ENCODE results near the gene CA11.
A peak's percentile ranks its signal among the peaks of the same experiment; 100 is the strongest.
"Not testable (repeated sequence)": the region's sequence is repeated elsewhere in the genome, so short reads cannot be mapped to it uniquely, and the experiment has no call there.

CA11 gene

DNA sequence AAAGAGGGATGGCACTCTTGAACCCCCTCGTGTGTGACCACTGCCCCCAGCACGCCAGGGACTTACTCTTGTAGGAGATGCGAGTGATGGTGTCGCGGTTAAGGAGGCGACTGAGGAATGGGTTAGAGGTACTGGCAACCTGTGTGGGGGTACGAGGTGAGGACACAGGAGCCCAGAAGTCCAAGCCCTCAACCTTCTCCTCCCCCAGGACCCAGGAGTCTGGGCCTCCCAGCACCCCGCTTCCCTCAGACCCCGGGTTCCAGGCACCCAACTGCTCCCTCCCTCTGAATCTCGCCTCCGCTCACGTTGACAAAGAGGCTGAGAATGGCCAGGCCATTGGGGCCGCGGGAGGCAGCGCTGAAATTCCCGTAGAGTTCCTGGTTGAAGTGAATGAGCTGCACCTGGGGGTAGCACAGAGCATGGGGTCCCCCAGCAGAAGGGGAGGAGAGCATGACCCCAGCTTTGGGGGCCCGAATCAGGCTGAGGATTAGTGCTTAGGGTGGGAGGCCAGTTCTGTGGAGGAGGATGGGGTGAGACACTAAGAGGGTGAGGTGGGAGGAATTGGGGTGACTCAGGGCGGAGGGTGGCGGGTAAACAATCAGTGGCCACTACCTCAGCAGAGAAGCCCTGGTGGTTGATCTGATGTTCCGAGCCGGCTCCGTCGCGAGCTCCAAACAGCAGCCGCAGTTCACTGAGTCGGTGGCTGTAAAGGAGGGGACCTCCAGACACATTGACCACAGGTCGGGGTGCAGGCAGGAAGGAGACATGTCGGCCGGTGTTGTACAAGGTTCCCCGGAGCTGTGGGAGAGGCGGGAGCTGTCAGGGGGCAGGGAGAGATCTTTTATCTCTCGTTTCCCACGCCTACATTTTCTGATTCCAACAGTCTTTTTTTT lies 6.3 kb downstream of the CA11 start:
- no peak for DNase-seq

- DNase-seq: no peak
These were observed 7.1 kb downstream of the CA11 start for GRCh38 chr19:48638831-48639381.

DNA sequence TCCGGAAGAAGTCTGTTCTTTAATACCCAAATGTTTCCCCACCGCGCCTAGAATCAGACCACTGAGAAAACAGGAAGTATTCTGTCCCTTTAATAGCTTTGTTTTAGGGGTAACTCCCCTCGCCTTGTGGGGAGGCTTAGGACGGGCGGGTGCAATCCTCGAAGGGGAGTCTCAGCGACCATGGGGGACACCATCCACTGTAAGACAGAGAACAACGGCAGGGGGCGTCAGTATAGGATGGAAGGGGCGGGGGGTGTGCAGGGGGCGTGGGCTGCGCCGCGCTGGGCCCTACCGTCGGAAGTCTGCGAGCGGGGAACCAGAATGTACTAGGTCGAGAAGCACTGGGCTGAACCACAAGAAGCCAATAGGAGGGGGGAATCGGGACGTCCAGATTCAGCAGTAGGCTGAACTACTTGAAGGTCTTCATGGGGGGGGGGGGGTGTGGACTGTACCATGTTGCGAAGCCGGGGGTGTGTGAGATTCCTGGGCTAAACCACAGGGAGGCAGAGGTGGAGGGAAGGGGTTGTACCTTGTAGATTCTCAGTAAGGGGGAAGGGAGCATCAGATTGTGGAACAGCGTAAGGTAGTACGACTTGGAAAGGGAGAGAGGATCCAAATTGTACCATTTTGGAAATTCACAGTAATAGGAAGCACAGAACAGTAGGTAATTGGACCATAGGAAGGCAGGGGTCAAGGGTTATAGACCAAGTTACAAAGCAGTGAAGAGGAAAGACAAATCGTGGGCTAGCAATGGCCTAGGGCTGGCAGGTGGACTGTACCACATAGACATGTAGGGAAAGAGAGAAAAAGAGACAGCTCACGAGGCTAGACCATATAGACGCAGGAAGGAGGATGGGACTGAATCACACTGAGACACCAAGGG lies 7.8 kb downstream of the CA11 start:
- DNase-seq: peak; percentile 86

GRCh38 chr19:48637449-48637947 lies 8.5 kb downstream of the CA11 start:
- peak; percentile 98 for DNase-seq

GRCh38 chr19:48636859-48637448 lies 9.0 kb downstream of the CA11 start, which contains the start of gene DBP:
Gene DBP, minus strand, starts transcription at chr19:48637379. Its CDS starts 385 bp downstream, at chr19:48636994.
- DNase-seq: peak; percentile 61

DNA sequence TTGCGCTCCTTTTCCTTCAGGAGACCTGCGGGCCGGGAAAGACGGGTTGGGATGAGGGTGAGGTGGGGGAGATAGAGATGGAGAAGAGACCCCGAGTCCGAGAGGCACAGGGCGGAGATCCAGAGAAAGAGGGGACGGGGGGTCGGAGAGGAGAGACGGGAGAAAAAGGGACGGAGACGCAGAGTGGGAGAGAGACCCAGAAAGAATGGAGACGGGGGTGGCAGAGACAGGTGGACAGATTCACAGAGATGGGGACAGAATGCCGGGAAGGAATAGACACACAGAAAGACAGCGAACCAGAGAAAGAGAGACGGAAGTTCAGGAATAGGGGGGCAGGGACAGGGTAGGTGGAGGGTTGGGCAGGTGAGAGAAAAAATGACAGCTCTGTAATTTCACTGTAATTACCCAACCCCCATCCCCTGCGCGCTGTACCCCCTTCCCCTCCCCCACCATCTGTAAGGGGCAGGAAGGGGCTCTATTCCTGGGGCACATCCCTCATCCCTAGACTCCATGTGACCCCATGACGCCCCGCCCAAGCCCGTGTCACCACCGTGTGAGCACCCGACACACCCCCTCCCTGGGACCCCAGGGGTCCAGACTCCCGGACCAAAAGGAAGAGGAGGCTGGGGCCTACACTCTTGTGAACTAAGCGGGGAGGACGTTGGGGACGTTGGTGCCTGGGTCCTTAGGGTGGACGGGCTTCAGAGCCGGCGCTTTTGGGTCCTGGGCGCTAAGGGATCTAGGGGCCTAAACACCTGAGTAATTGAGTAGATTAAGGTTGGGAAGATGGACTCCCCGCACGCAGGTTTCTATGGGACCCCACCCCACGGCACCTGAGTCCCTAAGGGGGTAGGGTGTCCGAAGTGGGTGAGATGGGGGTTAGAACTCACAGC lies 9.8 kb downstream of the CA11 start:
- no peak for DNase-seq

GRCh38 chr19:48635263-48635965 lies 10.6 kb downstream of the CA11 start:
- peak; percentile 51 for DNase-seq

DNA sequence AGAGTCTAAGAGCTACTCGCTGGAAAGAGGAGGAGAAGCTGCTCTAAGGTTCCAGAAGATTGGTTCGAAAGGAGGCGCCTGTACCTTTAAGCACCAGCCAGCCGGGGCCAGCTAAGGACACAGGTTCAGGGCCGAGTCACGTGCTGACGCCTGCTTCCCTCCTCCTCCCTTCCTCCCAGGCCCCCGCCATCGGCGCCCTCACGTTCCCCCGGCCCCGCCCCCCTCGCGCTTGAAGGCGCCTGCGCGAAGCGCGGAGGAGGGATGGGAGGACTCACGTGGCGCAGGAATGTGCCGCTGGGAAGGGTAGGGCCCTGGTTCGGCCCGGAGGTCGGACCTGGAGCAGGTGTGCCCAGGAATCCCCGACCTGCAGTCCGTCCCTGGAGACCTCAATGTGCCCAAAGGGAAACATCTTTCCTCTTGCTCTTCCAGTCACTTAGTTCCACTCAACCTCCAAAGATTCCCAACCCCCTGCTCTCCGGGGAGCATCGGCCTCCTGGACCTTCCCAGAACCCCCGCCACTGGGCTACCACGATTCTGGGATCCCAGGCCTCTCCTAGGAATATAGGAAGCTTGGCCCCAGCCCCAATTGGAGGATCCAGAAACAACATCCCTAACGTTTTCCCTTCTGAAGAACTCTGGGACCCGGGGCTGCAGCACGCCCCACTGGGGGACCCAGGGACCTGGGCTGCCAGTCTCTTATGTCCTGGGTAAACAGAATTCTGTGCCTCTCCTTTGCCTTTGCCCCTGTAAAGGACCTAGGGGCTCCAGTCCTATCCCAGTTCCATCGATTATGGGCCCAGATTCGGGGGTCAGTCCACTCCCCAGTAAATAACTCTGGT lies 11.3 kb downstream of the CA11 start:
- DNase-seq: peak; percentile 90

- DNase-seq: no peak
These were observed 12.0 kb downstream of the CA11 start for GRCh38 chr19:48634036-48634342.

DNA sequence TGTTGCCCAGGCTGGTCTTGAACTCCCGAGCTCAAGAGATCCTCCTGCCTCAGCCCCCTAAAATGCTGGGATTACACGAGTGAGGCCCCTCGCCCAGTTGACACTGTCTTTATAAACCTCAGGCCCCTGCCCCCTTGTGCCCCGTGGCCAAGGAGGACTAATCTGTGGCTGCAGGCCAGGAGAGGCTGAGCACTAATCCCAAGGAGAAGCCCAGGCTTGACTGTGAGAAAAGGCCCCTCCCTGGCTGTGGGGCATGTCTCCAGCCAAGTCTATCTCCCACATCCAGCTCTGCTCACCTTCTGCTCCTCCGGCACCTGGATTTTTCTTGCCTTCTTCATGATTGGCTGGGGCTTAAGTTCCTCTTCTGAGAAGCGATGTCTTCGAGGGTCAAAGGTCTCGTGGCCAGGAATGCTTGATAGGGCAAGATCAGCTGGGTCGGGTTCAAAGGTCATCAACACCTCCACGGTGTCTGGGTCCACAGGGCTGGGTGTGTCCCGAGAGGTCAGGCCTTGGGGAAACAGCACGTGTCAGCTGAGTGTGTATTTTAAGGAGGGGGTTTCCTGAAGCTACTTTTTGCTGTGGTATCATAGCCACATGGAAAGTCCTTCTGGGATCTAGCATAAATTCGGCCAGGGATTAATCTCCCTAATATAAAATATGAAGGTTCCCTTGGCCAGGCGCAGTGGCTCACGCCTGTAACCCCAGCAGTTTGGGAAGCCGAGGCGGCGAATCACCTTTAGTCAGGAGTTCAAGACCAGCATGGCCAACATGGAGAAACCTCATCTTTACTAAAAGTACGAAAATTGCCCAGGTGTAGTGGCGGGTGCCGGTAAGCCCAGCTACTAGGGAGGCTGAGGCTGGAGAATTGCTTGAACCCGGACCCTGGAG lies 12.6 kb downstream of the CA11 start:
- no peak for DNase-seq

DNA sequence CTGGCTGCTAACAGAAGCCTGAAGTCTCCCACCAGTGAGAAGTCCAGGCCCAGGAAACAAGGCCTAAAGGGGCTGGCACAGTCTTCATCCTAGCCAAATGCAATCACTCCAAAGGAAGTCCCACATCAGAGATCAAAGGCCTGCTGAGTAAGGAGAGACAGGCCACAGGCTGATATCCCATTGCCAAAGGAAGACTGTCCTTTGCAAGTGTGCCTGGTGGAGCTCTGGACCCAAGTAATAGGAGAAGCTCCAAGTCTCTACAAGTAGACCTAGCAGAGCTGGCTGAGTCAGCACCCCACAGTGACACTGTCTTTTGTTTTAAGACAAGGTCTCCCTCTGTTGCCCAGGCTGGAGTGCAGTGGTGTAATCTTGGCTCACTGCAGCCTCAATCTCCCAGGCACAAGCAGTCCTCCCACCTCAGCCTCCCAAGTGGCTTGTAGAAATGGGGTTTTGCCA lies 13.3 kb downstream of the CA11 start:
- DNase-seq: no peak

GRCh38 chr19:48632286-48632685 lies 13.7 kb downstream of the CA11 start:
- DNase-seq: not testable (repeated sequence)

DNA sequence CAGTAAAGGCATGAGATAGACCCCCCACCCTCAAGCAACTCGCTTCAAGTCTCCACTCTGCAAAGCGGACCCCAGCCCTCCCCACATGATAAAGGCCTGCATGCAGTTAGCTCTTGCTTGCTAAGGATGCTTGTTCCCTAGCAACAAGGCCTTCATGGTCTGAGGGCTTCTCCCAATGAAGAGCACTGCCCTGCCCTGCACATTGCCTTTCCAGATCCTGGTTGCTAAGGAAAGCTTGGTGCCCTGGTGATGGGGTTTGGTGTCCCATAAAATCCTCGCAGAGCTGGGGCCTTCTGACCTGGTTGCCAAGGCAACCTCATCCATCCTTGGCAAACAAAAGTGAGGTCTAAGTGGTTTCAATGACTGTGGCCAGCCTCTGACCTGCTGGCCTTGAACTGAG lies 14.8 kb downstream of the CA11 start:
- no peak for DNase-seq

GRCh38 chr19:48630296-48631063 lies 15.5 kb downstream of the CA11 start:
- no peak for DNase-seq

DNA sequence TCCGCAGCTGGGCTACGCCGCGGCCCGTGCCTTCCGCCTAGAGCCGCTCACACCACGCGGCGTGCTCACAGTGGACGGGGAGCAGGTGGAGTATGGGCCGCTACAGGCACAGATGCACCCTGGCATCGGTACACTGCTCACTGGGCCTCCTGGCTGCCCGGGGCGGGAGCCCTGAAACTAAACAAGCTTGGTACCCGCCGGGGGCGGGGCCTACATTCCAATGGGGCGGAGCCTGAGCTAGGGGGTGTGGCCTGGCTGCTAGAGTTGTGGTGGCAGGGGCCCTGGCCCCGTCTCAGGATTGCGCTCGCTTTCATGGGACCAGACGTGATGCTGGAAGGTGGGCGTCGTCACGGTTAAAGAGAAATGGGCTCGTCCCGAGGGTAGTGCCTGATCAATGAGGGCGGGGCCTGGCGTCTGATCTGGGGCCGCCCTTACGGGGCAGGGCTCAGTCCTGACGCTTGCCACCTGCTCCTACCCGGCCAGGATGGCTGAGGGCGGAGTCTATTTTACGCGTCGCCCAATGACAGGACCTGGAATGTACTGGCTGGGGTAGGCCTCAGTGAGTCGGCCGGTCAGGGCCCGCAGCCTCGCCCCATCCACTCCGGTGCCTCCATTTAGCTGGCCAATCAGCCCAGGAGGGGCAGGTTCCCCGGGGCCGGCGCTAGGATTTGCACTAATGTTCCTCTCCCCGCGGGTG lies 16.2 kb downstream of the CA11 start:
- peak; percentile 47 for DNase-seq

- DNase-seq: no peak
These were observed 16.7 kb downstream of the CA11 start for GRCh38 chr19:48629297-48629598.

GRCh38 chr19:48628486-48629296 lies 17.3 kb downstream of the CA11 start:
- DNase-seq: no peak
